ENCODE measurements around the gene RAD50.
"Not testable (repeated sequence)": the region's sequence is repeated elsewhere in the genome, so short reads cannot be mapped to it uniquely, and the experiment has no call there.

Gene RAD50

GRCh38 chr5:132559383-132560060 lies 2.7 kb downstream of the RAD50 start:
- no peak for DNase-seq

- DNase-seq = no peak
These were observed 4.8 kb downstream of the RAD50 start for GRCh38 chr5:132561601-132562000.

- DNase-seq = not testable (repeated sequence)
These were observed 7.8 kb downstream of the RAD50 start for GRCh38 chr5:132564555-132564954.

- no peak for DNase-seq
These were observed 9.9 kb downstream of the RAD50 start for GRCh38 chr5:132566657-132567056.

- DNase-seq = no peak
These were observed 19.3 kb downstream of the RAD50 start for GRCh38 chr5:132576123-132576522.

GRCh38 chr5:132584560-132584959 lies 27.8 kb downstream of the RAD50 start:
- not testable (repeated sequence) for DNase-seq

GRCh38 chr5:132586063-132586462 lies 29.3 kb downstream of the RAD50 start:
- no peak for DNase-seq

- DNase-seq = no peak
These were observed 32.7 kb downstream of the RAD50 start for GRCh38 chr5:132589467-132589866.

- DNase-seq = no peak
These were observed 34.4 kb downstream of the RAD50 start for GRCh38 chr5:132591145-132591544.

GRCh38 chr5:132592521-132592920 lies 35.7 kb downstream of the RAD50 start:
- no peak for DNase-seq

- no peak for DNase-seq
These were observed 37.4 kb downstream of the RAD50 start for GRCh38 chr5:132594170-132594569.

- DNase-seq = no peak
These were observed 38.8 kb downstream of the RAD50 start for GRCh38 chr5:132595624-132596023.

GRCh38 chr5:132601071-132601728 lies 44.4 kb downstream of the RAD50 start:
- DNase-seq = no peak

- DNase-seq = no peak
These were observed 50.3 kb downstream of the RAD50 start for GRCh38 chr5:132607095-132607494.

- DNase-seq = no peak
These were observed 51.3 kb downstream of the RAD50 start for GRCh38 chr5:132608107-132608506.

- no peak for DNase-seq
These were observed 55.2 kb downstream of the RAD50 start for GRCh38 chr5:132611965-132612364.

GRCh38 chr5:132612846-132613245 lies 56.1 kb downstream of the RAD50 start:
- no peak for DNase-seq

GRCh38 chr5:132621699-132622098 lies 64.9 kb downstream of the RAD50 start:
- DNase-seq = no peak

- DNase-seq = no peak
These were observed 65.8 kb downstream of the RAD50 start for GRCh38 chr5:132622608-132623007.

GRCh38 chr5:132627470-132627869 lies 70.7 kb downstream of the RAD50 start:
- no peak for DNase-seq

- no peak for DNase-seq
These were observed 72.0 kb downstream of the RAD50 start for GRCh38 chr5:132628814-132629213.

- no peak for DNase-seq
These were observed 72.6 kb downstream of the RAD50 start for GRCh38 chr5:132629230-132629944.

- DNase-seq = not testable (repeated sequence)
These were observed 76.8 kb downstream of the RAD50 start for GRCh38 chr5:132633587-132633986.

- no peak for DNase-seq
These were observed 79.1 kb downstream of the RAD50 start for GRCh38 chr5:132635873-132636272.
